ENCODE results near the gene GSTA5. TPM values are rescaled to one million over a fixed set of nuclear protein-coding genes. Genes with fewer than 3 reads are reported as not detected.
"Not testable (repeated sequence)": the region's sequence is repeated elsewhere in the genome, so short reads cannot be mapped to it uniquely, and the experiment has no call there.

GSTA5 gene
- total RNA-seq, 1 donor from 2014 or later: not detected

DNA sequence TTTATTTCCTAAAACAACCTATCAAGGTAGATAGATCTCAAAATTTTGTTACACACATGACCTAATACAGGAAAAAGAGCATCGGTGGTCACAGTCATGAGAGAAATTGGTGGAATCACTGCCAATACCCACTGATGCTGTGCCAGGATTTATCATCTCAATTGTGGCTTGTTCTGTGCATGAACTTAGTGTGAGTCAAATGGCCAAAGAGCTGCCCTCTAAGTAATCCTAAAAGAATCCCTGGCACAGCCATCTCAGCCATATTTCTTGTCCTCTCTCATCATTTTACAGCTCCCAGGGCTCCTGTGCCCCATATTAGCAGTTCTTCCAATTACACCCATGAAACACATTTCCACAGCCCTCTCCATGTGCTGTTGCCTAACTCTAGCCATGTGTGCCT lies 6.1 kb downstream of the GSTA5 start:
- no peak for DNase-seq (ENCODE audit: low spot score)

DNA sequence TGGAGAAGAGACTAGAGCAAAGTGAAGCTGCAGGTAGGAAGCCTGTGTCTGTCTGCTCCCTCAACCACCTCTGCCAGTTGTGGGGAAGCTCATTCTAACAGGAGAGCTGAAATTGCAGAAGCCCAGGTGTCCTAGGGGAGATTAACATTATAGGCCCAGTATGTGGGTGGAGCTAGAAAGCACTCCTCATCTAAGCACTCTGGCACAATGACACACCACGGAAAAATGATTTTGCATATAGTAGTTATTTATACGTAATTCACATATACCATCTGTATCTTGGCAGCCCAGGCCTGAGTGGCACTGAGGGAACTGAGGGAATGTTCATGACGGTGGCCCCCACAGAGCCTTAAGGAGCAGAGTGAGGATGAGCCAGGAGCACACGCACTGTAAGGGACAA lies 9.7 kb downstream of the GSTA5 start:
- DNase-seq (ENCODE audit: low spot score): not testable (repeated sequence)

DNA sequence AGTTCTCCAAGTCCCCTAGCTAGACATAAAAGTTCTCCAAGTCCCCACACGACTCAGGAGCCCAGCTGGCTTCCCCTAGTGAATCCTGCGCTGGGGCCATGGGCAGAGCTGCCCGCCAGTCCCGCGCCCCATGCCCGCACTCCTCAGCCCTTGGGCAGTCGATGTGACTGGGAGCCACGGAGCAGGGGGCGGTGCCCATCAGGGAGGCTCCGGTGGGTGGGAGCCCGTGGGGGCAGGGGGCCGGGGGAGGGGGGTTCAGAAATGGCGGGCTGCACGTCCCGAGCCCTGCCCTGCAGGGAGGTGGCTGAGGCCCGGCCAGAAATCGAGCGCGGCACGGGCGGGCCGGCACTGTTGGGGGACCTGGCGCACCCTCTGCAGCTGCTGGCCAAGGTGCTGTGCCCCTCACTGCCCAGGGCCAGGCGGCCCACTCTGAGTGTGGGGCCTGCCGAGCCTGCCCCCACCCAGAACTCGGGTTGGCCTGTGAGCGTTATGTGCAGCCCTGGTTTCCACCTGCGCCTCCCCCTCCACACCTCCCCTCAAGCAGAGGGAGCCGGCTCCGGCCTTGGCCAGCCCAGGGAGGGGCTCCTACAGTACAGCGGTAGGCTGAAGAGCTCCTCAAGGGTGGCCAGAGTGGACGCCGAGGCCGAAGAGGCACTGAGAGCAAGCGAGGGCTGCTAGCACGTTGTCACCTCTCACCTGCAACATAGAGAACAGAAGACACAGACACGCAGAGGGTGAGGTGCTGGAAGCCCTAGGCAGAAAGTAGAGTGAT lies 11.4 kb downstream of the GSTA5 start:
- DNase-seq (ENCODE audit: low spot score): no peak

DNA sequence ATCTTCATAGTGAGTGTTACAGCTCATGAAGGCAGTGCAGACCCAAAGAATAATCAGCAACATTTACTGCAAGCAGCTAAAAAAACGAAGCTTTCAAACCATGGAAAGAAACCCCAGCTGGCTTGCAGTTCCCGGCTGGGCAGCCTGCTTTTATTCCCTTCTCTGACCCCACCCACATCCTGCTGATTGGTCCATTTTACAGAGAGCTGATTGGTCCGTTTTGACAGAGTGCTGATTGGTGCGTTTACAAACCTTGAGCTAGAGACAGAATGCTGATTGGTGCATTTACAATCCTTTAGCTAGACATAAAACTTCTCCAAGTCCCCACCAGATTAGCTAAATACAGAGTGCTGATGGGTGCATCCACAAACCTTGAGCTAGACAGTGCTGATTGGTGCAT lies 12.0 kb downstream of the GSTA5 start:
- DNase-seq (ENCODE audit: low spot score): not testable (repeated sequence)

DNA sequence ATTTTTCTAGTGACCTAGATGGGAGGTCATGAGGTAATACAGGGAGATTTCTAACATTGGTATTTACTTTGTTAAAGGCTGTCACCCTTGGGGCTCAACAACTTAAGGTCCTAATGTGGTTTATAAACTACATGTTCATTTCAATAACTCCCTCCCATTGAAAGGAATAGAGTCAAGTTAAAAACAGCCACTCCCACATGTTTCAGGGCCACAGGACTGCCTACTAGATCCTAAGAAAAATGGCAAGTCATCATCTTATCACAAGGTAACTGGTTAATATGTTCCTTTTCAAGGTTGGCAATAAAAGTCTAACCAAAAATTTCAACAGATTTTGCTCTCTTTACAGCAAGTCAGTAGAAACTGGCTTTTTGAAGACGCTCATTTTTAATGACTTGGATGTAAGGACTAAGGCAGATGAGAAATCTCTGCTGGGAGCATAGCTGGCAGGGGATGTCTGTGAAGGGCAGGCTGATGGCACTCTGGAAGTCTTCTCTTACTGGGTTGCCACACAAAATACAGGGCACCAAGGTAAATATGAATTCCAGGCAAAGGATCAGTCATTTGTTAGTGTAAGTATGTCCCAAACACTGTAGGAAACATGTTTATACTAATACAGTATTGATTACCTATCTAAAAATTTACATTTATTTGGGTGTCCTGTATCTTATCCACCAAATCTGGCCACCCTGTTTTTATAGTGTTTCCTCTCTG lies 13.4 kb downstream of the GSTA5 start:
- not testable (repeated sequence) for DNase-seq (ENCODE audit: low spot score)

DNA sequence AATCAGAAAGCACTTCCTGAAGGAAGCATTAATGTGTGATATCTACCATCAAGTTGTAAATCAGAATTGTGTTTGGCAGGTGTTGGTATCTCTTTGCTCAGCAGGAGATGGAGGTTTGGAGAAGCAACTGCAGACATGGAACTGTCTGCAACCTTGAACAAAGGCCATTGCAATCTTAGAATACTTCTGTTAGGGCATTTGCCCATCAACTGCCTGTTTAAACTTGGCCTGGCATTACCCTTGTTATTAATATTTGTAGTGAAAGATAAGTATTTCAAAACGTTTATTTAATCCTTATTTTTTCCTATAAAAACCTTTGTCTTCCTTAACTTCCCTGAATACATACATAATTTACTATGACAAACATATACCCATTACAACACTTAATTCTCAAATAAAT lies 14.1 kb downstream of the GSTA5 start:
- DNase-seq (ENCODE audit: low spot score): no peak

DNA sequence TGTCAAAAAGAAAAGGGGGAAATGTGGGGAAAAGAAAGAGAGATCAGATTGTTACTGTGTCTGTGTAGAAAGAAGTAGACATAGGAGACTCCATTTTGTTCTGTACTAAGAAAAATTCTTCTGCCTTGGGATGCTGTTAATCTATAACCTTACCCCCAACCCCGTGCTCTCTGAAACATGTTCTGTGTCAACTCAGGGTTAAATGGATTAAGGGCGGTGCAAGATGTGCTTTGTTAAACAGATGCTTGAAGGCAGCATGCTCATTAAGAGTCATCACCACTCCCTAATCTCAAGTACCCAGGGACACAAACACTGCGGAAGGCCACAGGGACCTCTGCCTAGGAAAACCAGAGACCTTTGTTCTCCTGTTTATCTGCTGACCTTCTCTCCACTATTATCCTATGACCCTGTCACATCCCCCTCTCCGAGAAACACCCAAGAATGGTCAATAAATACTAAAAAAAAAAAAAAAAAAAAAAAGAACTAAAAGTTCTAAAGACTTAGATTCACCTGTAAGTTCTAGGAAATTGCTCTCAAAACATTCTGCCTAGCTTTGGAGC lies 14.6 kb downstream of the GSTA5 start:
- not testable (repeated sequence) for DNase-seq (ENCODE audit: low spot score)

DNA sequence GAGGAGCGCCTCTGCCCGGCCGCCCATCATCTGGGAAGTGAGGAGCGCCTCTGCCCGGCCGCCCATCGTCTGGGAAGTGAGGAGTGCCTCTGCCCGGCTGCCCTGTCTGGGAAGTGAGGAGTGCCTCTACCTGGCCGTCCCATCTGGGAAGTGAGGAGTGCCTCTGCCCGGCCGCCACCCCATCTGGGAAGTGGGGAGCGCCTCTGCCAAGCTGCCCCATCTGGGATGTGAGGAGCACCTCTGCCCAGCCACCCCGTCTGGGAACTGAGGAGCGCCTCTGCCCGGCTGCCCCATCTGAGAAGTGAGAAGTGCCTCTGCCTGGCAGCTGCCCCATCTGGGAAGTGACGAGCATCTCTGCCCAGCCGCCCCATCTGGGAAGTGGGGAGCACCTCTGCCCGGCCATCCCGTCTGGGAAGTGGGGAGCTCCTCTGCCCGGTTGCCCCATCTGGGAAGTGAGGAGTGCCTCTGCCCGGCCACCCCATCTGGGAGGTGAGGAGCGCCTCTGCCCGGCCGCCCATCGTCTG lies 15.3 kb downstream of the GSTA5 start:
- DNase-seq (ENCODE audit: low spot score): not testable (repeated sequence)

DNA sequence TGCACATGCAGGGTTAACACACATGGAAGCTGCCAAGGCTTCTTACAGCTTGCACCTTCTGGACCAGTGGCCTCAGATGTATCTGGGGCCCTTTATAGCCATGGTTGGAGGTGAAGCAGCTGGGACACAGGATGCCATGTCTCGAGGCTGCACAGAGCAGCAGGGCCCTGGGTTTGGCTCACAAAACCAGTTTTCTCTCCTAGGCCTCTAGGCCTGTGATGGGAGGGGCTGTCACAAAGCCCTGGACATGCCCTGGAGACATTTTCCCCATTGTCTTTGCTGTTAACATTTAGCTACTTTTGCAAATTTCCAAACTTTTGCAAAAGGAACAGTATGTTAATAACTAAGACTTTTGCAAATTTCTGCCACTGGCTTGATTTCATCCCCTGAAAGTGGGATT lies 18.8 kb downstream of the GSTA5 start:
- DNase-seq (ENCODE audit: low spot score): no peak

DNA sequence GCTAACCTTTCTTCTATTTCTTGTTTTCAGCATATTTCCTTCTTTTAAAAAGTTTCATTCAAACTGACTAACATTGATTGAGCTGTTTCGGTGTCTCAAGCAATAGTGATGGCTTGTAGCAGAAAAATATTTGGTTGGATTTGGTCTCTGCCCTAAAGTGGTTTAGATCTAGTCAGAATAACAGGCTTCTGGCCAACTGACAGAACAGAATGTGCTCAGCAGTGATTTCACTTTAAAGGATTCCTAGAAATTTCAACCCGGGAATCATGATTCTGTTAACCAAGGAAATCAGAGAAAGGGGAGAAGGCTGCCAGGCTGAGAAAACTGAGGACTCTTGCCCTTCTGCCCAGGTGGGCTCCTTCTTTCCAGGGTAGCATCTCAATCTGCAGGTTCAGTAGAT lies 20.4 kb downstream of the GSTA5 start:
- peak; percentile 66 for DNase-seq (ENCODE audit: low spot score)

DNA sequence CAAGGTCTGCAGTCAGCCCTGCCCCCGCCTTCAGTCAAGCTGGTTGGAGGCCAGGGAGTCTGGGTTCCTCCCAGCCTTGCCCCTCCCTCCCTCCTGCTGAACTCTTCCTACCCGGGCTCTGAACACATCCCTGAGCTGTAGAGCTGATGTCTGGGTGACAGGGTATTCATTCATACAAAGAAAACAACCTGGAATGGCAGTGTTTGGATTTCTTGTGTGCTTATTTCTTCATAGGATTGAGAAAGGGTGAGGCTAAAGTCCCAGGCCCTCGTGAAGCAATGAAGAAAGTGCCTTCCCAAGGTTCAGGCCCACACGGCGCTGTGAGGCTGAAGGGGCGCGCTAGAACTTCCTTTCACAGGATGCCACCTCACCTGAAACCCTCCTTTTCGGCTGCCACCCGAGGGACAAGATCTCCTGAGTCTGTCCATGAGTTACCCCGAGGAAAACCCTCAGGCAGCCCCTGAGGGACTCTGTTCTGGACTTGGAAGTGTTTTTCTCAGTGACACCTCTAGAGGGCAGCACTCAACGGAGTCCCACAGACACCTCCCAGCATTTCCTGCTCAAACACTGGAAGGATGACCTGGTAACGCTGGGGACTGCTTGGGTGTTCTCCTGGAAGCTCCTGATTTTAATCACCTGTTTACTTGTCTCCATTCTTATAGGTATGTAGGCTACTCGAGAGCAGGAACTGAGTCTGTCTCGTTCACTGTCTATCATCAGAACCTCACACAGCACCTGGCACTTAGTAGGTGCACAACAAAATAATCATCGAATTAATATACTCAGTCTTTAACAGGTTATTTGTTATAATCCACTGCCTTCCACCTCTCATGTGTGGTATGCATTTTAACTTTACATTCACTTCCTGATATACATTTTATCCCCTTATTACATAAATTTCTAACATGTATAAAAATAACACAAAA lies 25.2 kb downstream of the GSTA5 start:
- peak; percentile 17 for DNase-seq (ENCODE audit: low spot score)

DNA sequence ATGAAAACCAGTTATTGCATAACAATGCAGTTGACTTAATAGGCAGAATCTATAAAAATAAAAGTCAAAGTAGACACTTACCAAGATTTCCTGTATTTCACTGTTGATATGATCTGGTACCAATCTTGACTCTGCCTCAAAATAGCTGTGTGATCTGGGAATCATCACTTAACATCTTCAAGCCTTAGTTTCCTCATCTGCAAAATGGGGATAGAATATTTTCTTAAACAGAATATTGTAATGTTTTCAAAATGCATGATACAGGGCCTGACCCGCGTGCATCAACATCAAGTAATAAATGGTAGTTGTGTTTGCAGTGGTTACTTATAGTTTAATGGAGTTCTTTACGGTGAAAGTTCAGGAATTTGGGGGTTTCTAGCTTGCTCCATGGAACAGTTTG lies 26.1 kb downstream of the GSTA5 start:
- not testable (repeated sequence) for DNase-seq (ENCODE audit: low spot score)

DNA sequence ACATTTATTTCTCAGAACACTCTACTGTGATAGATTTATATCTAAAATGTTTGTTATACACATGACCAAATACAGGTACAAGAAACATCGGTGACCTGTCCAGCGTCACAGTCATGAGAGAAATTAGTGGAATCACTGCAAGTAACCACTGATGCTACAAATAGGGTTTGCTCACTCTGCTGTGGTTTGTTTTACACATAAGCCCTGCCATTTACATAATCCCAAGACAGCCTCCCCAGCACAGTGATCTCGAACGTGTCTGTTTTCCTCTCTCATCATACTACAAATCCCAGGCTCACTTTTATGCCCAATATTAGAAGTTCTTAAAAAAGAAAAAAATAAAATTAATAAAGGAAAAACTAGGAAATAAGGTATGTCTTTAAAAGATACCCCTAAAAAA lies 30.8 kb downstream of the GSTA5 start:
- peak; percentile 41 for DNase-seq (ENCODE audit: low spot score)

DNA sequence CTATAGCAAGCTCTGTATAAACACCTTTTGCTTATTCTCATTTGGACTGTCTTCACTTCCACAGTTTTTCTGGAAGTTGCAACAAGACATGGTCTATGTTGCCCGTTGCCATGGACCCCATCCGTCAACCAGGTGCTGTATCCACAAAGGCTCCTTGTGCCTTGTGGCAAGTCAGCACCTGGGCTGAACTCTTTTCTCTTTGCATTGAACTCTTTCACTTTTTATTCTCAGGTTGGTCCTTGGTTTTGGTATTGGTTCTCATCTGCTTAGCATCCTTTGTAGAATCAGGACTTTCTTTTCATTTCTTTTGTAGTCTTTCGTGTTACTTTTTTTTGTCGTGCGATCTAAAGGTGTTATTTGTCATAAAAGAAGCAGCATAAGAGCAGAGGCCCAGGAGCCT lies 32.0 kb downstream of the GSTA5 start:
- no peak for DNase-seq (ENCODE audit: low spot score)

DNA sequence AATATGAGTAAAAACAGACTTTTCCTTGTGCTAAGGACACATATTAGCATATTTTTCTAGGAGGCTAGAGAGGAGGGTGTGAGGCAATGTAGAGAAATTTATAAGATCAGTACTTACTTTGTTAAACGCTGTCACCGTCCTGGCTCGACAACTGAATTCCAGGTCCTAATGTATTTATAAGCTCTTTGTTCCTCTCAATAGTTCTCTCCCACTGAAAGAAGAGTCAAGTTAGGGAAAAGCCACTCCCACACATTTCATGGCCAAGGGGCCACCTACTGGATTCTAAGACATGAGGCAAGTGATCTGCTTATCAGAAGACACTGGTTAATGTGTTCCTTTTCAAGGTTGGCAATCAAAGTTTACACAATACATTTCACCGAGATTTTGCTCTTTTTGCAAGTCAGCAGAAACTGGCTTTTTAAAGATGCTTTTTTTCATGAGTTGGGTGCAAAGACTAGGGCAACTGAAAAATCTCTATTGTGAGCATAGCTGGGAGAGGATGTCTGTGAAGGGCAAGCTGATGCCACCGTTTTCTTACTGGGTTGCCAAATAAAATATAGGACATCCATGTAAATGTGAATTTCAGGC lies 36.9 kb downstream of the GSTA5 start, which contains the start of gene GSTA1:
Gene GSTA1, minus strand, starts transcription at position 149 of the 588 bp plus-strand sequence. CDS start 4,549 bp downstream, outside the sequence.
- DNase-seq (ENCODE audit: low spot score): not testable (repeated sequence)

DNA sequence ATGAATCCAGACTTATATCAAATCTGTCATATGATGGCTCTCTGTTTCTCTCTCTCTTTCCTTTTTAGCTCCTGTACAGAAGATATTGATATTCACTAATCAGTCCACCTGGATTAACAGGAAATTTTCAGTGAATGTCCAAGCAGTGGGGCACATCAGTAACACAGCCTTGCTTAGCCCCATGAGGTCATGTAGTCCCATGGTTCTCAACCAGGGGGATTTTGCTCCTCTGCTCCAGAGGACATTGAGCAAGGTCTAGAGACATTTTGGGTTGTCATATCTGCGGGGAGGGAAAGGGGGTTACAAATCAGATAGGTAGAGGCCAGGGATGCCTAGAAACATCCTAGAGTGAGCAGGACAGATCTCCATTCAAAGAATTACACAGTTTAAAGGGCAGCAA lies 37.8 kb downstream of the GSTA5 start:
- no peak for DNase-seq (ENCODE audit: low spot score)

DNA sequence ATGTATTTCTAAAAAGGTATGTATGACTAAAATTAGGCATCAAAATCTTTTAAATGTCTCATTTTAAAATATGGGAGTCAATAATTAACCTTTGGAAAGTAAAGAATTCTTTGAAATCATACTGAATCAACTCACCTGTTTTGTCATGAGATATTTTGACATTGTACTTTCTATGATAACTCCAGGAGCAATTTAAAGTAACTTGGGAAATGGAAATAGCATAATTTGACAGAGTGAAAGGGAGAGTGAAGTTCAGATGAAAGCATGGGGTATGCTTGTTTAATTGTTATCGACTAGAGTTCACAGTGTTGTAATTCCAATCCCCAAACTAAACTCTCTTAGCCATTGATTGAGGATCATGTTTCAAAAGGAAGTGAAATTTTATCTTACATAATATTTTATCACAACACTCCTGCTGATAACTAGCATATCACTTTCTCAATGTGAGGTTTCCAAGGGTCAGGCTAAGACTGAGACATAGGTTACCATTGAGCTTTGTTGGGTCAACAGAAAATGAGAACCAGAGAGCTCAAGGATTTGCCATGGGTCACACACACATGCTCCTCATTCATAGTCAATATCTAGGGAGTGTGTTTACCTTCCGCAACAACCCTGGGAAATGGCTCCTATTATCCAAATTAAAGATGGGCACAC lies 39.3 kb downstream of the GSTA5 start:
- DNase-seq (ENCODE audit: low spot score): no peak

DNA sequence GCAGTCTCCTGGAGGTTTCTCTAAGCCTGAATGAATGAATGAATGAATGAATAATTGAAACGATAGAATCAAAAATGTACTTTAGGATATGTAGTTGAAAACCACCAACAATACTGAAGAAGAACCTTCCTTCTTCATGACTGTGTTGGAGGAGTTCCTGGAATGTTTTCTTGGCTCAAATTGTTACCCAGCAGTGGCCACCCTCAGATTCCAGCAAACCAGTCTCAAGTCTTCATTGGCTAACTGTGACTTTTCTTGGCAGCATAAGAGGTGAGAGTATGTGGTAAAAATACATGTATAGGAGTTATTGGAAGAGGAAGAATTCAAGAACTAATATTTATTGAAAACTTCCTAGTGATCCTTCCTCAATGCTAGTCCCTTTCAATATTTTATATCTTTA lies 41.3 kb downstream of the GSTA5 start:
- DNase-seq (ENCODE audit: low spot score): not testable (repeated sequence)

DNA sequence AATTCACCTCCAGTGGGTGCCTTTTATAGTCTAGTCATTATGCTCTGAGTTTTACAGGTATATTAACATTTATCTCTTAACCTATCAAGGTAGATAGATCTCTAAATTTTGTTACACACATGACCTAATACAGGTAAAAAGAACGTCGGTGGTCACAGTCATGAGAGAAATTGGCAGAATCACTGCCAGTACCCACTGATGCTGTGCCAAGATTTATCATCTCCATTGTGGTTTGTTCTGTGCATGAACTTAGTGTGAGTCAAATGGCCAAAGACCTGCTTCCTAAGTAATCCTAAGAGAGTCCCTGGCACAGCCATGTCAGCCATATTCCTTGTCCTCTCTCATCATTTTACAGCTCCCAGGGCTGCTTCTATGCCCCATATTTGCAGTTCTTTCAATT lies 46.2 kb downstream of the GSTA5 start:
- not testable (repeated sequence) for DNase-seq (ENCODE audit: low spot score)

DNA sequence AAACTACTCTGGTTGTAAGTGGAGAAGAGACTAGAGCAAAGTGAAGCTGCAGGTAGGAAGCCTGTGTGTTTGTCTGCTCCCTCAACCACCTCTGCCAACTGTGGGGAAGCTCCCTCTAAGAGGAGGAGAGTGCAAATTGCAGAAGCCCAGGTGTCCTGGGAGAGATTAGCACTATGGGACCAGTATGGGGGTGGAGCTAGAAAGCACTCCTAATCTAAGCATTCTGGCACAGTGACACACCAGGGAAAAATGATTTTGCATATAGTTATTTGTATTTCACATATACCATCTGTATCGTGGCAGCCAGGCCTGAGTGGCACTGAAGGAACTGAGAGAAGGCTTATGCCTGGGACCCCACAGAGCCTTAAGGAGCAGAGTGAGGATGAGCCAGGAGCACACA lies 49.8 kb downstream of the GSTA5 start:
- no peak for DNase-seq (ENCODE audit: low spot score)

All from umbilical cord (tissue), 2 donors.